Tibial nerve (tissue), 4 donors: ENCODE data around the gene COBL. TPM values are rescaled to one million over a fixed set of nuclear protein-coding genes. Genes with fewer than 3 reads are reported as not detected.

Source experiments
- DNase-seq, 2 donors: peaks; one replicate each; pipeline ENCODE4 v3.0.0-alpha.2; 2019; ENCODE audit warnings: low spot score in 2 of 2
- H3K27ac ChIP-seq, 4 donors: fragments of 200-600 bp; sonication (generic) in 3 of 4; one replicate each; pipeline ENCODE4 v1.5.1; 2017 to 2019; ENCODE audit warnings: mild to moderate bottlenecking in 1 of 4
- H3K27me3 ChIP-seq, 2 donors: fragments of 200-600 bp; sonication (generic) in 1 of 2; one replicate each; pipeline versions ENCODE4 v1.5.1 to v1.6.0; 2017 to 2019
- H3K36me3 ChIP-seq, 3 donors: fragments of 200-600 bp; sonication (generic); one replicate each; pipeline ENCODE4 v1.5.1; 2018 to 2019
- H3K4me1 ChIP-seq, 4 donors: fragments of 200-600 bp; sonication (generic) in 3 of 4; one replicate each; pipeline ENCODE4 v1.5.1; 2017 to 2019
- H3K4me3 ChIP-seq, 4 donors: fragments of 200-600 bp; sonication (generic) in 3 of 4; one replicate each; pipeline ENCODE4 v1.5.1; 2017 to 2019; ENCODE audit warnings: mild to moderate bottlenecking in 1 of 4, moderate library complexity in 1 of 4
- H3K9me3 ChIP-seq, 4 donors: fragments of 200-600 bp; sonication (generic) in 3 of 4; one replicate each; pipeline ENCODE4 v1.5.1; 2017 to 2019
- CTCF ChIP-seq, 5 experiments: fragments of 200-600 bp in 3 of 5; fragments of 450-650 bp in 2 of 5; sonication (generic) in 3 of 5; IDR thresholded peaks; one replicate each; pipeline ENCODE4 v1.5.1; 2016 to 2019; ENCODE audit warnings: antibody characterized with exemption in 5 of 5, mild to moderate bottlenecking in 3 of 5, moderate library complexity in 2 of 5
- EP300 ChIP-seq, 2 donors: sonication (generic); formaldehyde crosslinking; IDR thresholded peaks; one replicate each; pipeline ENCODE4 v1.6.1; 2017; ENCODE audit warnings: antibody characterized with exemption in 2 of 2, mild to moderate bottlenecking in 1 of 2
- POLR2A ChIP-seq, 2 donors: fragments of 450-650 bp; IDR thresholded peaks; one replicate each; pipeline ENCODE4 v1.6.1; 2017; ENCODE audit warnings: antibody characterized with exemption in 2 of 2, mild to moderate bottlenecking in 2 of 2, moderate library complexity in 2 of 2
- WGBS, 2 donors: methylation state at CpG; one replicate each; pipeline ENCODE4 v1.1.5; 2018; 5-methylcytosine and 5-hydroxymethylcytosine counted together
- total RNA-seq, 4 donors: library from RNA; depleted of rRNA; stranded (reverse); fragments of >200 nt; gene quantifications; one replicate each; pipeline ENCODE4 v1.1.0, GENCODE V29; 2016

COBL gene
- total RNA-seq, 4 donors from 2014 or later, result 6.3 to 18.1 (median 8.1) TPM

- Histone ChIP-seq H3K4me3 (no peak overlapping the region), H3K27ac (no peak overlapping the region), H3K9me3 (no peaks in the 10 kb centered on the region), H3K4me1 (no peaks in the 10 kb centered on the region), H3K36me3 (no peaks in the 10 kb centered on the region), H3K27me3 (no peaks in the 10 kb centered on the region)
- WGBS, 2 donors, result 94 to 96% methylated on average over 1 of the region's 1 CpG
- no peak for DNase-seq
- TF ChIP-seq EP300 (IDR thresholded peaks at IDR 0.05), result no peak
- TF ChIP-seq POLR2A (IDR thresholded peaks at IDR 0.05), result no peak
Observed at GRCh38 chr7:50988988-50989387, 327.6 kb downstream of the COBL start.

- Histone ChIP-seq H3K27me3 (no peaks in the 10 kb centered on the region), H3K4me1 (no peaks in the 10 kb centered on the region), H3K9me3 (no peaks in the 10 kb centered on the region), H3K27ac (no peak overlapping the region), H3K4me3 (no peak overlapping the region), H3K36me3 (no peaks in the 10 kb centered on the region)
- TF ChIP-seq POLR2A (IDR thresholded peaks at IDR 0.05), result no peak
- TF ChIP-seq CTCF (IDR thresholded peaks at IDR 0.05), result no peak
- no peak for TF ChIP-seq EP300 (IDR thresholded peaks at IDR 0.05)
- no peak for DNase-seq
- WGBS, 2 donors, result 77 to 81% methylated on average over 6 of the region's 6 CpGs
Observed at GRCh38 chr7:50988465-50988864, 328.1 kb downstream of the COBL start.

- no peaks in the 10 kb centered on the region for H3K9me3 ChIP-seq
- no peaks in the 10 kb centered on the region for H3K36me3 ChIP-seq
- H3K27me3 ChIP-seq, result no peaks in the 10 kb centered on the region
- no peak for DNase-seq
- H3K27ac ChIP-seq, result no peak overlapping the region
- 62 to 67% methylated on average over 4 of the region's 4 CpGs for WGBS, 2 donors
- H3K4me3 ChIP-seq, result no peak overlapping the region
- TF ChIP-seq EP300 (IDR thresholded peaks at IDR 0.05) (no peak), CTCF (IDR thresholded peaks at IDR 0.05) (no peak), POLR2A (IDR thresholded peaks at IDR 0.05) (no peak)
- H3K4me1 ChIP-seq, result no peaks in the 10 kb centered on the region
Observed at GRCh38 chr7:50985096-50985495, 331.5 kb downstream of the COBL start.

GRCh38 chr7:50983850-50984249 is 332.8 kb downstream of the COBL start:
- H3K4me1 ChIP-seq, result no peaks in the 10 kb centered on the region
- no peak for TF ChIP-seq CTCF (IDR thresholded peaks at IDR 0.05)
- no peak for TF ChIP-seq EP300 (IDR thresholded peaks at IDR 0.05)
- no peak for TF ChIP-seq POLR2A (IDR thresholded peaks at IDR 0.05)
- H3K9me3 ChIP-seq, result no peaks in the 10 kb centered on the region
- H3K27me3 ChIP-seq, result no peaks in the 10 kb centered on the region
- H3K27ac ChIP-seq, result no peak overlapping the region
- no peaks in the 10 kb centered on the region for H3K36me3 ChIP-seq
- DNase-seq, result no peak
- no peak overlapping the region for H3K4me3 ChIP-seq
- whole genome bisulfite sequencing, 2 donors, result 10 to 19% methylated on average over 1 of the region's 1 CpG

- no peak for DNase-seq
- Histone ChIP-seq H3K27ac (no peak overlapping the region), H3K4me1 (no peaks in the 10 kb centered on the region), H3K27me3 (no peaks in the 10 kb centered on the region), H3K9me3 (no peaks in the 10 kb centered on the region), H3K4me3 (no peak overlapping the region), H3K36me3 (no peaks in the 10 kb centered on the region)
- TF ChIP-seq POLR2A (IDR thresholded peaks at IDR 0.05) (no peak), EP300 (IDR thresholded peaks at IDR 0.05) (no peak), CTCF (IDR thresholded peaks at IDR 0.05) (no peak)
- WGBS, 2 donors, result 58 to 68% methylated on average over 2 of the region's 2 CpGs
Observed at GRCh38 chr7:50982626-50983025, 334.0 kb downstream of the COBL start.

- Histone ChIP-seq H3K9me3 (no peaks in the 10 kb centered on the region), H3K27ac (no peak overlapping the region), H3K36me3 (no peaks in the 10 kb centered on the region), H3K4me3 (no peak overlapping the region), H3K27me3 (no peaks in the 10 kb centered on the region), H3K4me1 (no peaks in the 10 kb centered on the region)
- DNase-seq, result no peak
- WGBS, 2 donors, result 86 to 92% methylated on average over 6 of the region's 6 CpGs
- TF ChIP-seq CTCF (IDR thresholded peaks at IDR 0.05), result no peak
- no peak for TF ChIP-seq EP300 (IDR thresholded peaks at IDR 0.05)
- no peak for TF ChIP-seq POLR2A (IDR thresholded peaks at IDR 0.05)
Observed at GRCh38 chr7:50981743-50982142, 334.9 kb downstream of the COBL start.
